GM12878 (cell line): ENCODE measurements around the gene OR11H6. TPM values are rescaled to one million over a fixed set of nuclear protein-coding genes. Genes with fewer than 3 reads are reported as not detected.
"Not testable (repeated sequence)": the region's sequence is repeated elsewhere in the genome, so short reads cannot be mapped to it uniquely, and the experiment has no call there.

Experiments used
- ATAC-seq: fragments of 200-7000 bp; cut with Tn5 transposase; 3 replicates; pipeline ENCODE4 v1.9.1; 2020; ENCODE audit warnings: mild to moderate bottlenecking, moderate library complexity
- BruUV-seq: library from RNA; stranded (reverse); fragments of 400-500 nt; replicated peaks from 2 replicates; lab custom pipeline; 2021; lab: Mats Ljungman, UMichigan
- CTCF ChIA-PET: fragments of 300-600 bp; sonication (Branson Sonifier 250); formaldehyde crosslinking; extraction: SDS; loops from one replicate; lab custom pipeline; 2021; ENCODE audit warnings: inconsistent platforms; lab: Yijun Ruan, JAX
- POLR2A ChIA-PET: fragments of 350-600 bp; formaldehyde crosslinking; extraction: SDS; loops from one replicate; lab custom pipeline; 2021; ENCODE audit warnings: inconsistent platforms; lab: Charles Lee
- RAD21 ChIA-PET: fragments of 300-600 bp; sonication (Branson Sonifier 250); formaldehyde crosslinking; loops from one replicate; lab custom pipeline; 2023; ENCODE audit warnings: antibody characterized with exemption; ENCODE audit not compliant: unreplicated experiment; lab: Charles Lee
- SMC1A ChIA-PET: fragments of 300-600 bp; sonication (Branson Sonifier 250); formaldehyde crosslinking; loops from one replicate; lab custom pipeline; 2023; ENCODE audit not compliant: unreplicated experiment, uncharacterized antibody; lab: Charles Lee
- DNase-seq: peaks from one replicate; pipeline ENCODE4 v3.0.0-alpha.2; 2011; ENCODE audit warnings: low read depth, low spot score
- FAIRE-seq: peaks from 3 replicates; lab custom pipeline; 2011; peaks lifted over from hg19 to GRCh38; lab: Jason Lieb, UNC
- H2AFZ ChIP-seq: 2 replicates; pipeline ENCODE4 v1.6.0; 2011; ENCODE audit warnings: low read depth, low read length, control low read depth; ENCODE audit not compliant: control insufficient read depth
- H3K27ac ChIP-seq: 2 replicates; pipeline ENCODE4 v1.5.1; 2011; ENCODE audit warnings: control low read depth; ENCODE audit not compliant: control insufficient read depth, insufficient read depth
- H3K27me3 ChIP-seq, 2 experiments: replicated peaks in 1 of 2; 2 replicates each; pipeline versions ENCODE4 v1.6.0 to v1.6.1; 2011; ENCODE audit warnings: low read length in 1 of 2; ENCODE audit not compliant: control insufficient read depth in 2 of 2, insufficient read depth in 2 of 2
- H3K36me3 ChIP-seq, 2 experiments: 2 replicates each; pipeline ENCODE4 v1.5.1; 2011; ENCODE audit warnings: low read length in 1 of 2; ENCODE audit not compliant: control insufficient read depth in 2 of 2, insufficient read depth in 2 of 2
- H3K4me1 ChIP-seq: 2 replicates; pipeline ENCODE4 v1.6.1; 2011; ENCODE audit warnings: mild to moderate bottlenecking, low read length, moderate library complexity, mixed read lengths; ENCODE audit not compliant: control insufficient read depth, insufficient read depth
- H3K4me2 ChIP-seq: 2 replicates; pipeline ENCODE4 v1.6.0; 2011; ENCODE audit warnings: control low read depth; ENCODE audit not compliant: control insufficient read depth, insufficient read depth
- H3K4me3 ChIP-seq: fragments of 200-600 bp; sonication (generic); 2 replicates; pipeline ENCODE4 v1.5.1; 2016
- H3K79me2 ChIP-seq: 2 replicates; pipeline ENCODE4 v1.6.0; 2011; ENCODE audit warnings: low read length; ENCODE audit not compliant: control insufficient read depth, insufficient read depth
- H3K9ac ChIP-seq: 2 replicates; pipeline ENCODE4 v1.8.0; 2011; ENCODE audit warnings: low read length, control low read depth, mixed read lengths; ENCODE audit not compliant: control insufficient read depth, insufficient read depth
- H3K9me3 ChIP-seq: replicated peaks from 3 replicates; pipeline ENCODE4 v1.5.1; 2011; ENCODE audit warnings: mild to moderate bottlenecking, low read length; ENCODE audit not compliant: control insufficient read depth, insufficient read depth
- H4K20me1 ChIP-seq: 2 replicates; pipeline ENCODE4 v1.6.0; 2011; ENCODE audit not compliant: control insufficient read depth, insufficient read depth
- MYB ChIP-seq: fragments of 150-350 bp; IDR thresholded peaks from 2 replicates; pipeline ENCODE4 v1.6.1; 2014; ENCODE audit warnings: mild to moderate bottlenecking, low read depth, low read length, borderline replicate concordance
- NRF1 ChIP-seq: conservative IDR thresholded peaks from 2 replicates; pipeline ENCODE4 v1.6.1; 2011; ENCODE audit warnings: mild to moderate bottlenecking, low read depth, low read length, improper control_type of control experiment
- ZNF24 ChIP-seq: fragments of 450-650 bp; IDR thresholded peaks from 2 replicates; pipeline ENCODE4 v1.6.1; 2017; ENCODE audit warnings: antibody characterized with exemption, mild to moderate bottlenecking
- WGBS: methylation state at CpG from one replicate; pipeline ENCODE4 v1.1.6; 2016; ENCODE audit warnings: low lambda C conversion rate; ENCODE audit not compliant: insufficient replicate concordance, insufficient coverage; ENCODE audit errors: missing lambda C conversion rate; 5-methylcytosine and 5-hydroxymethylcytosine counted together
- in situ Hi-C: fragments of 300-500 bp; cut with MboI; formaldehyde crosslinking; loops from 9 replicates; pipeline ENCODE4 v1.14.3; 2018; ENCODE audit warnings: mixed read lengths
- intact Hi-C: fragments of 100-400 bp; cut with micrococcal nuclease; formaldehyde crosslinking; loops from one replicate; pipeline ENCODE4 v1.14.2; 2022; ENCODE audit not compliant: unreplicated experiment
- polyA plus RNA-seq, 11 experiments: library from polyadenylated mRNA; depleted of rRNA in 4 of 11; unstranded in 6 of 11; stranded (reverse) in 5 of 11; fragments of >200 nt; fragmentation: Nextera tagmentation in 4 of 11; fragmentation: Illumina TruSeq in 1 of 11; extraction: Ambion mirVana in 4 of 11; extraction: Trizol in 1 of 11; gene quantifications; 1 replicate in 1 of 11; 2 replicates in 10 of 11; pipeline versions ENCODE4 v1.2.1 to v1.2.3, GENCODE V29; 2011 to 2016; ENCODE audit warnings: inconsistent platforms in 2 of 11, missing spikeins in 2 of 11, low read depth in 1 of 11
- total RNA-seq, 4 experiments: library from RNA; depleted of rRNA in 3 of 4; stranded (reverse); fragments of >200 nt in 3 of 4; fragmentation: Illumina TruSeq in 1 of 4; extraction: Trizol in 1 of 4; gene quantifications; 2 replicates each; pipeline versions ENCODE4 v1.2.1 to v1.2.3, GENCODE V29; 2013 to 2021
- TF ChIP-seq, protein P1 (sequence below): fragments of 450-650 bp; IDR thresholded peaks from 2 replicates; pipeline ENCODE4 v1.6.1; 2017; ENCODE audit warnings: antibody characterized with exemption, mild to moderate bottlenecking, moderate library complexity

OR11H6 gene
- total and polyA plus RNA-seq, 10 of the 15 experiments (the other 5 are each of a cell fraction or from before 2014, with no cell fraction given), result not detected

DNA sequence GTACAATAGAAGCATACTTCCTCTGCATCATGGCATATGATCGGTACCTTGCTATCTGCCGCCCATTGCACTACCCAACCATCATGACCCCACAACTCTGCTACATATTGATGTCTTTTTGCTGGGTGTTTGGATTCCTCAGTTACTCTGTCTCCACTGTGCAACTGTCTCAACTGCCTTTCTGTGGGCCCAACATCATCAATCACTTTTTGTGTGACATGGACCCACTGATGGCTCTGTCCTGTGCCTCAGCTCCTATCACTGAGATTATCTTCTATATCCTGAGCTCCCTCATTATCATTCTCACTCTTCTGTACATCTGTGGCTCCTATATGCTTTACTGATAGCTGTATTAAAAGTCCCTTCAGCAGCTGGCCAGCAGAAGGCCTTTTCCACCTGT, 13.9 kb upstream of the OR11H6 start (continued):
- TF ChIP-seq, protein P1, sequence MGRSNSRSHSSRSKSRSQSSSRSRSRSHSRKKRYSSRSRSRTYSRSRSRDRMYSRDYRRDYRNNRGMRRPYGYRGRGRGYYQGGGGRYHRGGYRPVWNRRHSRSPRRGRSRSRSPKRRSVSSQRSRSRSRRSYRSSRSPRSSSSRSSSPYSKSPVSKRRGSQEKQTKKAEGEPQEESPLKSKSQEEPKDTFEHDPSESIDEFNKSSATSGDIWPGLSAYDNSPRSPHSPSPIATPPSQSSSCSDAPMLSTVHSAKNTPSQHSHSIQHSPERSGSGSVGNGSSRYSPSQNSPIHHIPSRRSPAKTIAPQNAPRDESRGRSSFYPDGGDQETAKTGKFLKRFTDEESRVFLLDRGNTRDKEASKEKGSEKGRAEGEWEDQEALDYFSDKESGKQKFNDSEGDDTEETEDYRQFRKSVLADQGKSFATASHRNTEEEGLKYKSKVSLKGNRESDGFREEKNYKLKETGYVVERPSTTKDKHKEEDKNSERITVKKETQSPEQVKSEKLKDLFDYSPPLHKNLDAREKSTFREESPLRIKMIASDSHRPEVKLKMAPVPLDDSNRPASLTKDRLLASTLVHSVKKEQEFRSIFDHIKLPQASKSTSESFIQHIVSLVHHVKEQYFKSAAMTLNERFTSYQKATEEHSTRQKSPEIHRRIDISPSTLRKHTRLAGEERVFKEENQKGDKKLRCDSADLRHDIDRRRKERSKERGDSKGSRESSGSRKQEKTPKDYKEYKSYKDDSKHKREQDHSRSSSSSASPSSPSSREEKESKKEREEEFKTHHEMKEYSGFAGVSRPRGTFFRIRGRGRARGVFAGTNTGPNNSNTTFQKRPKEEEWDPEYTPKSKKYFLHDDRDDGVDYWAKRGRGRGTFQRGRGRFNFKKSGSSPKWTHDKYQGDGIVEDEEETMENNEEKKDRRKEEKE, result no peak
- TF ChIP-seq NRF1, result no peak
- no peak for TF ChIP-seq ZNF24
- no peak for TF ChIP-seq MYB

DNA sequence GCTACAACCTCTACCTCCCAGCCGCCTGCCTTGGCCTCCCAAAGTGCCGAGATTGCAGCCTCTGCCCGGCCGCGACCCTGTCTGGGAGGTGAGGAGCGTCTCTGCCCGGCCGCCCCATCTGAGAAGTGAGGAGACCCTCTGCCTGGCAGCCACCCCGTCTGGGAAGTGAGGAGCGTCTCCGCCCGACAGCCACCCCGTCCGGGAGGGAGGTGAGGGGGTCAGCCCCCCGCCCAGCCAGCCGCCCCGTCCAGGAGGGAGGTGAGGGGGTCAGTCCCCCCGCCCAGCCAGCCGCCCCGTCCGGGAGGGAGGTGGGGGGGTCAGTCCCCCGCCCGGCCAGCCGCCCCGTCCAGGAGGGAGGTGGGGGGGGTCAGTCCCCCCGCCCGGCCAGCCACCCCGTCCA, 11.1 kb upstream of the OR11H6 start:
- H3K4me2 ChIP-seq, in situ Hi-C loops, ATAC-seq, H3K9ac ChIP-seq, H3K27me3 ChIP-seq, CTCF ChIA-PET, H3K4me3 ChIP-seq, POLR2A ChIA-PET, H3K4me1 ChIP-seq, DNase-seq, intact Hi-C loops, RAD21 ChIA-PET, H2AFZ ChIP-seq, H3K79me2 ChIP-seq, FAIRE-seq, H3K36me3 ChIP-seq, H3K27ac ChIP-seq, H4K20me1 ChIP-seq, H3K9me3 ChIP-seq, BruUV-seq, SMC1A ChIA-PET: not testable (repeated sequence)
- 75% methylated on average over 17 of the region's 28 CpGs for WGBS
